ENCODE results near the gene DPYSL3.

- TF ChIP-seq CTCF (IDR thresholded peaks at IDR 0.05; ENCODE audit: extremely low read depth in 1 of 2, insufficient read depth in 1 of 2, low read depth in 1 of 2, low read length in 2 of 2): no peak
- TF ChIP-seq MYC (IDR thresholded peaks at IDR 0.05; ENCODE audit: low read depth, low read length): no peak
- no peak for TF ChIP-seq POLR2A (IDR thresholded peaks at IDR 0.05; ENCODE audit: low read depth, low read length)
- TF ChIP-seq MAX (IDR thresholded peaks at IDR 0.05; ENCODE audit: insufficient read depth, insufficient read length): no peak
- no peak for TF ChIP-seq POLR2AphosphoS5 (IDR thresholded peaks at IDR 0.05; ENCODE audit: insufficient read depth, low read depth, low read length)
- no peak for TF ChIP-seq GATA2 (IDR thresholded peaks at IDR 0.05; ENCODE audit: insufficient read depth, insufficient read length, low read depth, low read length)
- TF ChIP-seq EZH2 (IDR thresholded peaks at IDR 0.05; ENCODE audit: borderline replicate concordance, low read depth, low read length, severe bottlenecking): no peak
Observed at GRCh38 chr5:147454996-147455677, 54.7 kb downstream of the DPYSL3 start.
